HEK293 (cell line): ENCODE measurements around the gene RIN3.

Source experiments
- CTCF ChIA-PET: fragments of 350-600 bp; formaldehyde crosslinking; extraction: SDS; loops from one replicate; lab custom pipeline; 2021; ENCODE audit warnings: antibody characterized with exemption; lab: Yijun Ruan, JAX
- POLR2A ChIA-PET: fragments of 300-600 bp; formaldehyde crosslinking; extraction: SDS; loops from one replicate; lab custom pipeline; 2020; ENCODE audit warnings: antibody characterized with exemption, inconsistent platforms; lab: Yijun Ruan, JAX
- H3K27ac ChIP-seq: fragments of 200-500 bp; sonication (Bioruptor generic); 2 replicates; pipeline ENCODE4 v1.5.1; 2014; ENCODE audit warnings: low read depth, low read length, control low read depth, inconsistent platforms; ENCODE audit errors: extremely low read depth
- H3K36me3 ChIP-seq, 2 experiments: fragments of 200-500 bp in 1 of 2; sonication (Bioruptor generic) in 1 of 2; 1 replicate in 1 of 2; 2 replicates in 1 of 2; pipeline ENCODE4 v1.5.1; 2014 to 2017; ENCODE audit warnings: inconsistent platforms in 2 of 2, low read length in 2 of 2; ENCODE audit not compliant: control insufficient read depth in 2 of 2, insufficient read depth in 1 of 2
- H3K4me1 ChIP-seq: fragments of 200-500 bp; sonication (Bioruptor generic); 2 replicates; pipeline ENCODE4 v1.5.1; 2014; ENCODE audit warnings: mild to moderate bottlenecking, low read length, inconsistent platforms; ENCODE audit not compliant: control insufficient read depth, insufficient read depth
- H3K4me3 ChIP-seq: 2 replicates; pipeline ENCODE4 v1.5.1; 2011; ENCODE audit warnings: low read depth, mild to moderate bottlenecking, control low read depth, low read length, moderate library complexity
- H3K9me3 ChIP-seq: fragments of 200-500 bp; sonication (Bioruptor generic); 2 replicates; pipeline ENCODE4 v1.5.1; 2014; ENCODE audit warnings: low read depth, low read length, inconsistent platforms; ENCODE audit not compliant: control insufficient read depth, insufficient read depth
- EGR2 ChIP-seq: fragments of 450-650 bp; formaldehyde crosslinking; IDR thresholded peaks from 2 replicates; pipeline ENCODE4 v1.5.1; 2016; ENCODE audit warnings: low read depth, missing biosample characterization, missing genetic modification characterization
- FEZF1 ChIP-seq: fragments of 450-650 bp; formaldehyde crosslinking; IDR thresholded peaks from 2 replicates; pipeline ENCODE4 v1.5.1; 2016; ENCODE audit warnings: missing biosample characterization, missing genetic modification characterization
- KLF8 ChIP-seq: fragments of 450-650 bp; formaldehyde crosslinking; IDR thresholded peaks from 2 replicates; pipeline ENCODE4 v1.5.1; 2016; ENCODE audit warnings: missing biosample characterization, missing genetic modification characterization
- MZF1 ChIP-seq: fragments of 450-650 bp; formaldehyde crosslinking; IDR thresholded peaks from 2 replicates; pipeline ENCODE4 v1.5.1; 2017; ENCODE audit warnings: missing biosample characterization, missing genetic modification characterization, borderline replicate concordance
- SCRT2 ChIP-seq: fragments of 450-650 bp; formaldehyde crosslinking; IDR thresholded peaks from 2 replicates; pipeline ENCODE4 v1.5.1; 2016; ENCODE audit warnings: missing biosample characterization, missing genetic modification characterization
- SETDB1 ChIP-seq: IDR thresholded peaks from one replicate; pipeline ENCODE4 v1.6.1; 2017; ENCODE audit warnings: mild to moderate bottlenecking, low read length, moderate library complexity, mixed read lengths; ENCODE audit not compliant: insufficient read length
- TRIM28 ChIP-seq: IDR thresholded peaks from 2 replicates; pipeline ENCODE4 v1.6.1; 2011; ENCODE audit warnings: low read length, control low read depth, borderline replicate concordance
- YY2 ChIP-seq: fragments of 450-650 bp; formaldehyde crosslinking; IDR thresholded peaks from 2 replicates; pipeline ENCODE4 v1.5.1; 2016; ENCODE audit warnings: missing biosample characterization, missing genetic modification characterization
- ZBTB17 ChIP-seq: fragments of 450-650 bp; formaldehyde crosslinking; IDR thresholded peaks from 2 replicates; pipeline ENCODE4 v1.5.1; 2016; ENCODE audit warnings: missing biosample characterization, missing genetic modification characterization
- ZFHX2 ChIP-seq: fragments of 450-650 bp; formaldehyde crosslinking; conservative IDR thresholded peaks from 2 replicates; pipeline ENCODE4 v1.5.1; 2016; ENCODE audit warnings: missing biosample characterization, missing genetic modification characterization
- ZNF112 ChIP-seq: fragments of 450-650 bp; formaldehyde crosslinking; IDR thresholded peaks from 2 replicates; pipeline ENCODE4 v1.5.0; 2017; ENCODE audit warnings: missing biosample characterization, missing genetic modification characterization
- ZNF133 ChIP-seq: fragments of 450-650 bp; formaldehyde crosslinking; IDR thresholded peaks from 2 replicates; pipeline ENCODE4 v1.5.1; 2016; ENCODE audit warnings: missing biosample characterization, missing genetic modification characterization
- ZNF146 ChIP-seq: fragments of 450-650 bp; formaldehyde crosslinking; IDR thresholded peaks from 2 replicates; pipeline ENCODE4 v1.5.1; 2016; ENCODE audit warnings: missing biosample characterization, missing genetic modification characterization
- ZNF169 ChIP-seq: fragments of 450-650 bp; formaldehyde crosslinking; IDR thresholded peaks from 2 replicates; pipeline ENCODE4 v1.5.1; 2016; ENCODE audit warnings: missing biosample characterization, missing genetic modification characterization
- ZNF202 ChIP-seq: fragments of 450-650 bp; formaldehyde crosslinking; IDR thresholded peaks from 2 replicates; pipeline ENCODE4 v1.5.1; 2016; ENCODE audit warnings: missing biosample characterization, missing genetic modification characterization, borderline replicate concordance
- ZNF274 ChIP-seq, 2 experiments: fragments of 200-500 bp in 1 of 2; fragments of 450-650 bp in 1 of 2; sonication (Bioruptor generic) in 1 of 2; formaldehyde crosslinking in 1 of 2; IDR thresholded peaks; 2 replicates each; pipeline versions ENCODE4 v1.5.1 to v1.6.1; 2014 to 2016; ENCODE audit warnings: borderline replicate concordance in 1 of 2, inconsistent platforms in 1 of 2, low read length in 1 of 2, missing biosample characterization in 1 of 2, missing genetic modification characterization in 1 of 2
- ZNF292 ChIP-seq: fragments of 450-650 bp; formaldehyde crosslinking; IDR thresholded peaks from 2 replicates; pipeline ENCODE4 v1.5.1; 2016; ENCODE audit warnings: low read depth, missing biosample characterization, missing genetic modification characterization, borderline replicate concordance
- ZNF354C ChIP-seq: fragments of 450-650 bp; formaldehyde crosslinking; IDR thresholded peaks from 2 replicates; pipeline ENCODE4 v1.5.1; 2016; ENCODE audit warnings: missing biosample characterization, missing genetic modification characterization, low read depth, borderline replicate concordance
- ZNF366 ChIP-seq: fragments of 450-650 bp; formaldehyde crosslinking; conservative IDR thresholded peaks from 2 replicates; pipeline ENCODE4 v1.5.1; 2016; ENCODE audit warnings: missing biosample characterization, missing genetic modification characterization
- ZNF391 ChIP-seq: fragments of 450-650 bp; formaldehyde crosslinking; IDR thresholded peaks from 2 replicates; pipeline ENCODE4 v1.5.1; 2016; ENCODE audit warnings: low read depth, missing biosample characterization, missing genetic modification characterization, borderline replicate concordance
- ZNF423 ChIP-seq: fragments of 450-650 bp; formaldehyde crosslinking; IDR thresholded peaks from 2 replicates; pipeline ENCODE4 v1.5.1; 2016; ENCODE audit warnings: missing biosample characterization, missing genetic modification characterization
- ZNF600 ChIP-seq: fragments of 450-650 bp; formaldehyde crosslinking; IDR thresholded peaks from 2 replicates; pipeline ENCODE4 v1.5.1; 2016; ENCODE audit warnings: missing biosample characterization, missing genetic modification characterization
- ZNF624 ChIP-seq: fragments of 450-650 bp; formaldehyde crosslinking; IDR thresholded peaks from 2 replicates; pipeline ENCODE4 v1.5.1; 2017; ENCODE audit warnings: missing biosample characterization, missing genetic modification characterization
- ZNF629 ChIP-seq: fragments of 450-650 bp; formaldehyde crosslinking; IDR thresholded peaks from 2 replicates; pipeline ENCODE4 v1.5.1; 2017; ENCODE audit warnings: missing biosample characterization, missing genetic modification characterization
- ZNF776 ChIP-seq: fragments of 450-650 bp; formaldehyde crosslinking; IDR thresholded peaks from 2 replicates; pipeline ENCODE4 v1.5.0; 2017; ENCODE audit warnings: missing biosample characterization, missing genetic modification characterization, borderline replicate concordance
- ZSCAN16 ChIP-seq: fragments of 450-650 bp; formaldehyde crosslinking; IDR thresholded peaks from 2 replicates; pipeline ENCODE4 v1.5.1; 2016; ENCODE audit warnings: missing biosample characterization, missing genetic modification characterization
- ZSCAN30 ChIP-seq: fragments of 450-650 bp; IDR thresholded peaks from 2 replicates; pipeline ENCODE4 v1.5.1; 2018; ENCODE audit warnings: missing biosample characterization, mild to moderate bottlenecking, missing genetic modification characterization, moderate library complexity
- TF ChIP-seq, protein P1 (sequence below): fragments of 450-650 bp; formaldehyde crosslinking; IDR thresholded peaks from 2 replicates; pipeline ENCODE4 v1.5.1; 2016; ENCODE audit warnings: missing biosample characterization, missing genetic modification characterization
- TF ChIP-seq, protein P2 (sequence below): fragments of 450-650 bp; formaldehyde crosslinking; IDR thresholded peaks from 2 replicates; pipeline ENCODE4 v1.5.1; 2017; ENCODE audit warnings: missing biosample characterization, mild to moderate bottlenecking, missing genetic modification characterization, moderate library complexity
- TF ChIP-seq, protein P3 (sequence below): fragments of 450-650 bp; formaldehyde crosslinking; IDR thresholded peaks from 2 replicates; pipeline ENCODE4 v1.5.1; 2016; ENCODE audit warnings: missing biosample characterization, missing genetic modification characterization
- TF ChIP-seq, protein P4 (sequence below): sonication (generic); formaldehyde crosslinking; IDR thresholded peaks from 2 replicates; pipeline ENCODE4 v1.8.1; 2022; ENCODE audit warnings: mild to moderate bottlenecking, moderate library complexity, missing genetic modification reagents

RIN3 gene

DNA sequence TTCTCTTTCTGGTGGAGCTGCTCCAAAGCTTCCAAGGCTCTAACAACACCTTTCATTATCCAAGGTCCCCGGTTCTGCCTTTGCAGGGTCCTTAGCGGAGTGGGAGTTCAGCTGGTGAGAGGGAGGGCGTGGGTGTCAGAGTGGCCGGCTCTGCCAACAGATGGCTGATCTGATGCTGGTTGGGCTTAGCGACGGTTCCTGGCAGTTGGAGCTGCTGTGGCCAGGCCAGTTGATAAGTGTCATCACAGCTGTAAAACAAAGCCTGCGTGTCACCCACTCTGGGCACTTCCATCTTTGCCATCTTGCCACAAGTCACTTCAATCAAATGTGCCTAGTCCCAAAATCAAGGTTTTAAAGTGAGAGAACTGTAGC is 36.3 kb downstream of the RIN3 start:
- ChIA-PET POLR2A (no interaction called here), CTCF (interaction anchor here (0.6 kb wide), 1 partner anchor 620 kb away, joined by 5 read pairs; no protein-coding TSS in a partner anchor)
- TF ChIP-seq ZNF600 (tag by site-specific recombination) (0 out of 2 replicates have a peak, but pooled peaks have one; percentile 14), EGR2 (peak; percentile 71; the same call in 1 of the 2 replicates), ZFHX2 (tag by site-specific recombination) (peak; percentile 67), ZNF274 (IDR thresholded peaks at IDR 0.05; ENCODE audit: low read length) (no peak), ZNF274 (tag by site-specific recombination; IDR thresholded peaks at IDR 0.05; ENCODE audit: borderline replicate concordance) (no peak), TRIM28 (no peak), ZNF146 (tag by site-specific recombination) (no peak), MZF1 (tag by site-specific recombination) (no peak), YY2 (tag by site-specific recombination) (no peak)
- TF ChIP-seq, protein P1, sequence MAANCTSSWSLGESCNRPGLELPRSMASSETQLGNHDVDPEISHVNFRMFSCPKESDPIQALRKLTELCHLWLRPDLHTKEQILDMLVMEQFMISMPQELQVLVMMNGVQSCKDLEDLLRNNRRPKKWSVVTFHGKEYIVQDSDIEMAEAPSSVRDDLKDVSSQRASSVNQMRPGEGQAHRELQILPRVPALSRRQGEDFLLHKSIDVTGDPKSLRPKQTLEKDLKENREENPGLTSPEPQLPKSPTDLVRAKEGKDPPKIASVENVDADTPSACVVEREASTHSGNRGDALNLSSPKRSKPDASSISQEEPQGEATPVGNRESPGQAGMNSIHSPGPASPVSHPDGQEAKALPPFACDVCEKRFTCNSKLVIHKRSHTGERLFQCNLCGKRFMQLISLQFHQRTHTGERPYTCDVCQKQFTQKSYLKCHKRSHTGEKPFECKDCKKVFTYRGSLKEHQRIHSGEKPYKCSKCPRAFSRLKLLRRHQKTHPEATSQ = no peak
- TF ChIP-seq, protein P2, sequence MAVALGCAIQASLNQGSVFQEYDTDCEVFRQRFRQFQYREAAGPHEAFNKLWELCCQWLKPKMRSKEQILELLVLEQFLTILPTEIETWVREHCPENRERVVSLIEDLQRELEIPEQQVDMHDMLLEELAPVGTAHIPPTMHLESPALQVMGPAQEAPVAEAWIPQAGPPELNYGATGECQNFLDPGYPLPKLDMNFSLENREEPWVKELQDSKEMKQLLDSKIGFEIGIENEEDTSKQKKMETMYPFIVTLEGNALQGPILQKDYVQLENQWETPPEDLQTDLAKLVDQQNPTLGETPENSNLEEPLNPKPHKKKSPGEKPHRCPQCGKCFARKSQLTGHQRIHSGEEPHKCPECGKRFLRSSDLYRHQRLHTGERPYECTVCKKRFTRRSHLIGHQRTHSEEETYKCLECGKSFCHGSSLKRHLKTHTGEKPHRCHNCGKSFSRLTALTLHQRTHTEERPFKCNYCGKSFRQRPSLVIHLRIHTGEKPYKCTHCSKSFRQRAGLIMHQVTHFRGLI = peak; percentile 97
- TF ChIP-seq, protein P3, sequence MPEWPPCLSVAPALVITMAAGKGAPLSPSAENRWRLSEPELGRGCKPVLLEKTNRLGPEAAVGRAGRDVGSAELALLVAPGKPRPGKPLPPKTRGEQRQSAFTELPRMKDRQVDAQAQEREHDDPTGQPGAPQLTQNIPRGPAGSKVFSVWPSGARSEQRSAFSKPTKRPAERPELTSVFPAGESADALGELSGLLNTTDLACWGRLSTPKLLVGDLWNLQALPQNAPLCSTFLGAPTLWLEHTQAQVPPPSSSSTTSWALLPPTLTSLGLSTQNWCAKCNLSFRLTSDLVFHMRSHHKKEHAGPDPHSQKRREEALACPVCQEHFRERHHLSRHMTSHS = no peak
- Histone ChIP-seq H3K27ac (no peak overlapping the region), H3K4me3 (no peak overlapping the region), H3K9me3 (no peaks in the 10 kb centered on the region), H3K4me1 (no peaks in the 10 kb centered on the region), H3K36me3 (no peaks in the 10 kb centered on the region)

DNA sequence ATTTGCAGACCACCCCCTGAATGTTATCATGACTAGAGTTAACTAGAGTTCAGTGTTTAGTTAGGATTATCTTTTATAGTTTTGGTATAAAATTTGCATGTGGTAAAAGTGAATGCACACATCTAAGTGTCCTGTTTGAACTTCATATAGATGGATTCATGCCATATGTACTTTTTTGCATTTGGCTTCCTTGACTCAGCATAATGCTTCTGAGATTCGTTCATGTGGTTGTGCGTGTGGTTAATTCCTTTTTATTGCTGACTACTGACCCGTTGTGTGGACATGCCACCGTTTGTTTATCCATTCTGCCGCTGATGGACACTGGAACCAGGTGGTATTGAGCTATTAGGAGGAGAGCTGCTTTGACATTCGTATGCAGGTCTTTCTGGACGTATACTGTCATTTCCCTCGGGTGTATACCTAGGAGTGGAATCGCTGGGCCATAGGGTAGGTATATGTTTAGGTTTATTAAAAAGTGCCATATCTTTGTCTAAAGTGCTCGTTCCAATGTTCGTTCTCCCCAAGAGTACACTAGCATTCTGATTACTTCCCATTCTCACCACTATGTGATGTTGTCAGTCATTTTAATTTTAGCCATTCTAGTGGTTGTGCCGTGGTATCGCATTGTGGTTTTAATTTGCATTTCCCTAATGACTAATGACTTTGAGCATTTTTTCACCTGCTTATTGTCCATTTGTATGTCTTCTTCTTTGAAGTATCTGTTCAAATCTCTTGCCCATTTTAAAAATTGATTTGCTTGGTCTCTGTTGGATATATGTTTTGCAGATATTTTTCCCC is 37.7 kb downstream of the RIN3 start:
- ChIA-PET CTCF (no interaction called here), POLR2A (no interaction called here)
- no peak overlapping the region for H3K4me3 ChIP-seq
- TF ChIP-seq SCRT2 (tag by site-specific recombination) = no peak
- no peak for TF ChIP-seq ZNF169 (tag by site-specific recombination)
- TF ChIP-seq SETDB1 = no peak
- no peak for TF ChIP-seq ZSCAN16
- TF ChIP-seq ZNF354C (tag by site-specific recombination) = no peak
- TF ChIP-seq, protein P4, sequence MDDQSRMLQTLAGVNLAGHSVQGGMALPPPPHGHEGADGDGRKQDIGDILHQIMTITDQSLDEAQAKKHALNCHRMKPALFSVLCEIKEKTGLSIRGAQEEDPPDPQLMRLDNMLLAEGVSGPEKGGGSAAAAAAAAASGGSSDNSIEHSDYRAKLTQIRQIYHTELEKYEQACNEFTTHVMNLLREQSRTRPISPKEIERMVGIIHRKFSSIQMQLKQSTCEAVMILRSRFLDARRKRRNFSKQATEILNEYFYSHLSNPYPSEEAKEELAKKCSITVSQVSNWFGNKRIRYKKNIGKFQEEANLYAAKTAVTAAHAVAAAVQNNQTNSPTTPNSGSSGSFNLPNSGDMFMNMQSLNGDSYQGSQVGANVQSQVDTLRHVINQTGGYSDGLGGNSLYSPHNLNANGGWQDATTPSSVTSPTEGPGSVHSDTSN (CRISPR knock-in tag) = no peak
- no peak for TF ChIP-seq ZNF366 (tag by site-specific recombination)
- TF ChIP-seq ZNF391 = no peak
- TF ChIP-seq ZNF776 (tag by site-specific recombination) = no peak
- no peak for TF ChIP-seq ZSCAN30 (tag by site-specific recombination)
- TF ChIP-seq ZBTB17 (tag by site-specific recombination) = no peak
- no peak for TF ChIP-seq ZNF202
- no peak for TF ChIP-seq ZNF112 (tag by site-specific recombination)
- TF ChIP-seq ZNF629 (tag by site-specific recombination) = no peak
- TF ChIP-seq ZNF423 (tag by site-specific recombination) = no peak
- no peak for TF ChIP-seq FEZF1 (tag by site-specific recombination)
- no peak for TF ChIP-seq ZNF292 (tag by site-specific recombination)
- no peak for TF ChIP-seq KLF8 (tag by site-specific recombination)
- TF ChIP-seq ZNF133 (tag by site-specific recombination) = no peak
- no peak for TF ChIP-seq ZNF624
- TF ChIP-seq, all 188 proteins: peak for 0
- Histone ChIP-seq H3K27ac (no peak overlapping the region), H3K36me3 (no peaks in the 10 kb centered on the region), H3K4me1 (no peaks in the 10 kb centered on the region), H3K9me3 (no peaks in the 10 kb centered on the region)
